ENCODE data around the gene TP53. TPM values are rescaled to one million over a fixed set of nuclear protein-coding genes. Genes with fewer than 3 reads are reported as not detected.
A peak's percentile ranks its signal among the peaks of the same experiment; 100 is the strongest.
"Not testable (repeated sequence)": the region's sequence is repeated elsewhere in the genome, so short reads cannot be mapped to it uniquely, and the experiment has no call there.

TP53 gene
- total RNA-seq, 1 donor from 2014 or later: 9.6 TPM

GRCh38 chr17:7676533-7676932 lies 10.8 kb downstream of the TP53 start:
- DNase-seq (ENCODE audit: low spot score): no peak

GRCh38 chr17:7674934-7675333 lies 12.4 kb downstream of the TP53 start:
- DNase-seq (ENCODE audit: low spot score): no peak

GRCh38 chr17:7673239-7673638 lies 14.1 kb downstream of the TP53 start:
- DNase-seq (ENCODE audit: low spot score): no peak

GRCh38 chr17:7668482-7668881 lies 18.8 kb downstream of the TP53 start:
- no peak for DNase-seq (ENCODE audit: low spot score)

GRCh38 chr17:7667656-7668406 lies 19.5 kb downstream of the TP53 start:
- peak; percentile 57 for DNase-seq (ENCODE audit: low spot score)

- DNase-seq (ENCODE audit: low spot score): peak; percentile 43
These were observed 30.2 kb downstream of the TP53 start for GRCh38 chr17:7656958-7657609.

GRCh38 chr17:7655541-7655840 lies 31.8 kb downstream of the TP53 start:
- DNase-seq (ENCODE audit: low spot score): no peak

GRCh38 chr17:7654832-7655540 lies 32.3 kb downstream of the TP53 start:
- no peak for DNase-seq (ENCODE audit: low spot score)

GRCh38 chr17:7652388-7653356 lies 34.6 kb downstream of the TP53 start:
- DNase-seq (ENCODE audit: low spot score): no peak

- DNase-seq (ENCODE audit: low spot score): peak; percentile 56
These were observed 35.5 kb downstream of the TP53 start for GRCh38 chr17:7651665-7652387.

- DNase-seq (ENCODE audit: low spot score): no peak
These were observed 36.1 kb downstream of the TP53 start for GRCh38 chr17:7651097-7651664.

GRCh38 chr17:7650509-7651096 lies 36.7 kb downstream of the TP53 start, which contains the start of gene ATP1B2:
ATP1B2 (plus strand) TSS chr17:7650926; CDS start chr17:7651519, 593 bp downstream.
- peak; percentile 83 for DNase-seq (ENCODE audit: low spot score)

GRCh38 chr17:7647018-7647417 lies 40.3 kb downstream of the TP53 start:
- DNase-seq (ENCODE audit: low spot score): no peak

GRCh38 chr17:7646457-7646856 lies 40.8 kb downstream of the TP53 start:
- no peak for DNase-seq (ENCODE audit: low spot score)

- DNase-seq (ENCODE audit: low spot score): no peak
These were observed 42.5 kb downstream of the TP53 start for GRCh38 chr17:7644775-7645174.

- not testable (repeated sequence) for DNase-seq (ENCODE audit: low spot score)
These were observed 45.7 kb downstream of the TP53 start for GRCh38 chr17:7641635-7642034.

GRCh38 chr17:7640783-7641182 lies 46.5 kb downstream of the TP53 start:
- DNase-seq (ENCODE audit: low spot score): no peak

- no peak for DNase-seq (ENCODE audit: low spot score)
These were observed 51.1 kb downstream of the TP53 start for GRCh38 chr17:7636163-7636562.

GRCh38 chr17:7634384-7634783 lies 52.9 kb downstream of the TP53 start:
- peak; percentile 77 for DNase-seq (ENCODE audit: low spot score)

- DNase-seq (ENCODE audit: low spot score): no peak
These were observed 54.2 kb downstream of the TP53 start for GRCh38 chr17:7633093-7633492.

All from umbilical cord (tissue), 2 donors.